ENCODE results near the gene ZNF142. TPM values are rescaled to one million over a fixed set of nuclear protein-coding genes. Genes with fewer than 3 reads are reported as not detected.
"Not testable (repeated sequence)": the region's sequence is repeated elsewhere in the genome, so short reads cannot be mapped to it uniquely, and the experiment has no call there.

Gene ZNF142, protein sequence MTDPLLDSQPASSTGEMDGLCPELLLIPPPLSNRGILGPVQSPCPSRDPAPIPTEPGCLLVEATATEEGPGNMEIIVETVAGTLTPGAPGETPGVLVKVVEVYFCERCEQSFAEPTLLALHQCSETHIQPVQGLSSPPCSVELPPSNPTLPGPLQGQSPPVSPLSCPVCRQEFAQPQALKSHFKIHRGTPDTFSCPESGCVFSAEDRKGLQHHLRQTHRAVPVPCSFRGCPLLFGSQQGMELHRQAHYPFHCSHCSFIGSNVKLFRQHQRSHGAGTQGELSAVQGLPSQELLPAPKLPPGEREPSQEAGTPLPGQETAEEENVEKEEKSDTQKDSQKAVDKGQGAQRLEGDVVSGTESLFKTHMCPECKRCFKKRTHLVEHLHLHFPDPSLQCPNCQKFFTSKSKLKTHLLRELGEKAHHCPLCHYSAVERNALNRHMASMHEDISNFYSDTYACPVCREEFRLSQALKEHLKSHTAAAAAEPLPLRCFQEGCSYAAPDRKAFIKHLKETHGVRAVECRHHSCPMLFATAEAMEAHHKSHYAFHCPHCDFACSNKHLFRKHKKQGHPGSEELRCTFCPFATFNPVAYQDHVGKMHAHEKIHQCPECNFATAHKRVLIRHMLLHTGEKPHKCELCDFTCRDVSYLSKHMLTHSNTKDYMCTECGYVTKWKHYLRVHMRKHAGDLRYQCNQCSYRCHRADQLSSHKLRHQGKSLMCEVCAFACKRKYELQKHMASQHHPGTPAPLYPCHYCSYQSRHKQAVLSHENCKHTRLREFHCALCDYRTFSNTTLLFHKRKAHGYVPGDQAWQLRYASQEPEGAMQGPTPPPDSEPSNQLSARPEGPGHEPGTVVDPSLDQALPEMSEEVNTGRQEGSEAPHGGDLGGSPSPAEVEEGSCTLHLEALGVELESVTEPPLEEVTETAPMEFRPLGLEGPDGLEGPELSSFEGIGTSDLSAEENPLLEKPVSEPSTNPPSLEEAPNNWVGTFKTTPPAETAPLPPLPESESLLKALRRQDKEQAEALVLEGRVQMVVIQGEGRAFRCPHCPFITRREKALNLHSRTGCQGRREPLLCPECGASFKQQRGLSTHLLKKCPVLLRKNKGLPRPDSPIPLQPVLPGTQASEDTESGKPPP (N-terminal part only)
- polyA plus RNA-seq, result 10 to 100 TPM in 1 of 3 donors, 1 to 10 TPM in 1, not detected in 1; 2.8 to 18.2 TPM

DNA sequence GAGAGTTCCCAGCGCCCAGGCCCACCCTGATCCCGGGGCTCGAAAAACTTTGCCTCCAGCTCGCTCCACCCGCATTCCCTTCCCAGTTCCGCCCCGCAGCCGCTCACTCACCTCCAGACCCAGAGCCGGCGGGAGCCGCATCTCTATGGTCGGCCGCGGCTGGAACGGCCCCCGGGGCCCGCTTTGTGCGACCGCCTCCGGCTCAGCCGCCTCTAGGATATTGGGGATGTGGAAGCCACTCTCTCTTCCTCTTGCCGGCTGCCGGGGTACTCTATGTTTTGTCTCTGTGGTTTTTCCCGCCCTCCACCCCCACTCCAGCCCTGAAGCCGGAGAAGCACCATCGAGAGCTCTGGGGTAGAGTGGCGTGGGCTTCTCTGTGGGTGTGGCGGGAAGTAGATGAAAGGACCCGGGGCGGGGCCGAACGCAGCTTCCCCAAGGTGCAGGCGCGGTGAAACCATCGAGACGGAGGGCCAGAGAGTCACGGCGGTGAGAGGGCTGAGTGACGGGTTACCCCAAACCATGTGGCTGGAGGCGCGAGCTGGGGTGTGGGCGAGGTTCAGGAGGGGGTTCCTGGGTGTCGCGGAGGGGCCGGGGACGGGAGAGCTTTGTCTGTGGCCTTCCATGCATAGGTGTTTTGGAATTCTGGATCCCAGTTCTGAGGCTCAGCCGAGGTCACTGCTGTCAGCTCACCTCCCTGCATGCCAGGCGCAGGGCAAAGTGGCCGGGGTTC is at the start of gene ZNF142, which contains the start of gene BCS1L:
ZNF142 (minus strand) TSS at position 366 of the 730 bp plus-strand sequence. CDS start 3,194 bp downstream, outside the sequence.
BCS1L (plus strand) TSS at position 426 of the 730 bp plus-strand sequence. CDS start 1,305 bp downstream, outside the sequence.
- Mint-ChIP-seq H3K27ac (peak within 1 kb of the TSS; percentile 88 to 94 (median 90)), H3K27me3 (ENCODE audit: low read depth in 3 of 3) (peaks cover 0 to 2% (median 1%) of the 10 kb centered on the region in 3 donors), H3K9me3 (no peaks in the 10 kb centered on the region), H3K4me1 (peaks cover 28 to 35% of the 10 kb centered on the region in 2 donors), H3K4me3 (peak within 1 kb of the TSS; percentile 93 to 100 (median 97)), H3K36me3 (peaks cover 9 to 29% (median 10%) of the 10 kb centered on the region in 3 donors)
- peak; percentile 84 to 88 (median 85) for DNase-seq

DNA sequence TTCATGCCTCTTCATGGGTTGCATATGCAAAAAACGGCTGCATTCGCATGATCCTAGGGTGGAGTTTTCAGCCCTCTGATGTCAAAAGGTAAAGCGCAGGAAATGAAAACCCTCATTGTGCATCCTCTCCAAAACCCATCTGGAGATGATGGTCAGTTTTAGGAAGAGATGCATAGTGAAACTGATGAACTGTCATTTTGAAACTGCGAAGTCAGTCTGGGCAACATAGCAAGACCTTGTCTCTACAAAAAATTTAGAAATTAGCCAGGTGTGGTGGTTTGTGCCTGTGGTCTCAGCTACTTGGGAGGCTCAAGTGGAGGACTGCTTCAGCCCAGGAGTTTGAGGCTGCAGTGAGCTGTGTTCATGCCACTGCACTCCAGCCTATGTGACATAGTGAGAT is 48.7 kb upstream of the ZNF142 start:
- Mint-ChIP-seq H3K9me3 (no peaks in the 10 kb centered on the region), H3K4me1 (peaks cover 12 to 16% of the 10 kb centered on the region in 2 donors), H3K36me3 (peaks cover 0 to 4% (median 0%) of the 10 kb centered on the region in 3 donors), H3K4me3 (no peak overlapping the region), H3K27ac (no peak overlapping the region), H3K27me3 (ENCODE audit: low read depth in 3 of 3) (peaks cover 7 to 9% (median 8%) of the 10 kb centered on the region in 3 donors)
- DNase-seq, result no peak

DNA sequence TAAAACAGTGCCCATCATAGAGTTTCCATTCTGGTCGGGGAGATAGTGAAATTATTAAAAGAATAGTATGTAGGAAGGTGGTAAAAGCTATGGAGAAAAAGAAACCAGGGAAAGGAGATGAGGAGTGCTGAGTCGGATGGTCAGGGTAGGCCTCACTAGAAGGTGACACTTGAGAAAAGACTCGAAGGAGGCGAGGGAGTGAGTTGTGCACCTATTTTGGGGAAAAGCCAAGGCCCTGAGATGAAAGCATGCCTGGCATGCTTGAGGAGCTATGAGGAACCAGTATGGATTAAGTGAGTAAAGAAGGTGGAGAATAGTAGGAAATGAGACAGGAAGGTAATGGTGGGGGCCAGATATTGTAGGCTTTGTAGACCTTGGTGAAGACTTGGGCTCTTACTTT is 43.9 kb upstream of the ZNF142 start:
- H3K9me3 Mint-ChIP-seq, result no peaks in the 10 kb centered on the region
- no peak overlapping the region for H3K27ac Mint-ChIP-seq
- DNase-seq, result no peak
- no peaks in the 10 kb centered on the region for H3K4me1 Mint-ChIP-seq
- H3K36me3 Mint-ChIP-seq, result peaks cover 3 to 12% (median 10%) of the 10 kb centered on the region in 3 donors
- H3K4me3 Mint-ChIP-seq, result no peak overlapping the region
- H3K27me3 Mint-ChIP-seq (ENCODE audit: low read depth in 3 of 3), result peaks cover 2 to 3% (median 2%) of the 10 kb centered on the region in 3 donors

DNA sequence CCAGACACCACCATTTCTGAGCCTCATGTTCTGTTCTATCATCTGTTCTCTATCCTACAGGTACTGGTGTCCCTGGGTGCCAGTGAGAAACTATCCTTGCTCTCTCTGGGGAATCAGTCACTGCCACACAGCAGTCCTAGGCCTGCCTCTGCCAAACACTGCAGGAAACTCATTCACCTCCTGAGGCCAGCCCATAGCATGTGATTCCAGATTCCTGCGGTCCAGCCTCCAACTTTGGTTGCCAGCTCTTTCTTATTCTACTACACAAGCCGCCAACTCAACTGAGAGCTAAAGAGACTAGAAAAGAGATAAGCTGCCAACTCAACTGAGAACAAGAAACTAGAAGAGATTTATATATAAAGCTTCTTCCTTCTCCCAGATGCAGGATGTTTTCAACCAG is 42.4 kb upstream of the ZNF142 start:
- Mint-ChIP-seq H3K27ac (no peak overlapping the region), H3K4me1 (no peaks in the 10 kb centered on the region), H3K9me3 (no peaks in the 10 kb centered on the region), H3K27me3 (ENCODE audit: low read depth in 3 of 3) (peaks cover 0 to 2% (median 2%) of the 10 kb centered on the region in 3 donors), H3K36me3 (peaks cover 3 to 13% (median 12%) of the 10 kb centered on the region in 3 donors), H3K4me3 (no peak overlapping the region)
- DNase-seq, result no peak

DNA sequence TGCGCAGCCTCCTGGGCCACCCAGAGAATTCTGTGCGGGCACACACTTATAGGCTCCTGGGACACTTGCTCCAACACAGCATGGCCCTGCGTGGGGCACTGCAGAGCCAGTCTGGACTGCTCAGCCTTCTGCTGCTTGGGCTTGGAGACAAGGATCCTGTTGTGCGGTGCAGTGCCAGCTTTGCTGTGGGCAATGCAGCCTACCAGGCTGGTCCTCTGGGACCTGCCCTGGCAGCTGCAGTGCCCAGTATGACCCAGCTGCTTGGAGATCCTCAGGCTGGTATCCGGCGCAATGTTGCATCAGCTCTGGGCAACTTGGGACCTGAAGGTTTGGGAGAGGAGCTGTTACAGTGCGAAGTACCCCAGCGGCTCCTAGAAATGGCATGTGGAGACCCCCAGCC is 39.5 kb upstream of the ZNF142 start:
- Mint-ChIP-seq H3K27ac (no peak overlapping the region), H3K36me3 (peaks cover 3 to 23% (median 12%) of the 10 kb centered on the region in 3 donors), H3K4me1 (no peaks in the 10 kb centered on the region), H3K4me3 (no peak overlapping the region), H3K27me3 (ENCODE audit: low read depth in 3 of 3) (peaks cover 0 to 2% (median 0%) of the 10 kb centered on the region in 3 donors), H3K9me3 (no peaks in the 10 kb centered on the region)
- no peak for DNase-seq

DNA sequence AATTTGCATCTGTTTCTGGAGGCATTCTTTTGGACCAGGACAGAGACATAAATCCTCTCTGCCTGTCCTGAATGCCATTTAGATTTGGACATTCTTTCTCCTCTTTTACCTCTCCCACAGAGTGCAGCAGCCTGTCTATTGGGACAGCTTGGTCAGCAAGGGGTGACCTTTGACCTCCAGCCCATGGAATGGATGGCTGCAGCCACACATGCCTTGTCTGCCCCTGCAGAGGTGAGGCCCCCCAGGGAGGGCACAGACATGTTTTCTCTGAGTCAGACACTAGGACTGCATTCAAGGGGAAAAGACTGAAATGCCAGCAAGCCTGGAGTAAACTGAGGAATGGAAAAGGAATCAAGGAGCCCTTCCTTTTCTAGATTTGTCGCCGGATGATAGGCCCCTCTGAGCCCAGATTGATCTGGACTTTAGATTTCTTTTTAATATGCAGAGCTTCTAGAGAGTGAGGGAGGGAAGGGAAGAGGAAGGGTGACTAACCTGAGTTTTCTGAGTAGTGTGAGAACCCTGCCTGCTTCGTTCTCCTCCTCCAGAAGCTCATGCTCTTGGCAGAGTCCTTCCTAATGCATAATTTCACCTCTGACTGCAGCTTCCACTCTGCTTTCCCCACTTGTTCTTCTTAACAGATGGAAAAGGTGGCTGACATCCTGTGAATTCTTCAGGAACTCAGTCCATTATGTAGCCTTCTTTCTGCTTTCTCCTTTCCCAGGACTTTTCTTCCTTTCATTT is 35.2 kb upstream of the ZNF142 start:
- Mint-ChIP-seq H3K4me1 (no peaks in the 10 kb centered on the region), H3K27me3 (ENCODE audit: low read depth in 3 of 3) (peaks cover 0 to 1% (median 0%) of the 10 kb centered on the region in 3 donors), H3K4me3 (no peak overlapping the region), H3K27ac (no peak overlapping the region), H3K36me3 (peaks cover 16 to 32% (median 29%) of the 10 kb centered on the region in 3 donors), H3K9me3 (no peaks in the 10 kb centered on the region)
- no peak for DNase-seq

DNA sequence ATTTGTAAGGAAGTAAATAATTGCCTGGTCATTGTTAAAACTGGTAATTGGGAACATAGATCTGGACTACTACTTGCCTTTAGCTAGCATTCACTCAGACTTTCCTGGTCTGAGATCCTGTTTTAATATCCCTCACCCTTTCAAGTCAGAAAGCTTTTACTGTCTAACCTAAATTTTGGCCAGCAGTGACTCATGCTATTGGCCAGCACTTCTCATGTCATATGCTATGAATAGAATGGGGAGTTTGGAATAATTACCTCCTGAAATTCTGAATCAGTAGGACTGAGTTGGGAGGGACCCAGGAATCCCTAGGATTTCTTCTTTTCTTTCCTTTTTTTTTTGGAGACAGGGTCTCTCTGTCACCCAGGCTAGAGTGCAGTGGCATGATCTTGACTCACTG is 31.8 kb upstream of the ZNF142 start:
- Mint-ChIP-seq H3K9me3 (no peaks in the 10 kb centered on the region), H3K4me1 (peaks cover 0 to 2% of the 10 kb centered on the region in 2 donors), H3K36me3 (peaks cover 13 to 30% (median 27%) of the 10 kb centered on the region in 3 donors), H3K27ac (no peak overlapping the region), H3K27me3 (ENCODE audit: low read depth in 3 of 3) (peaks cover 0 to 1% (median 0%) of the 10 kb centered on the region in 3 donors), H3K4me3 (no peak overlapping the region)
- DNase-seq, result no peak

DNA sequence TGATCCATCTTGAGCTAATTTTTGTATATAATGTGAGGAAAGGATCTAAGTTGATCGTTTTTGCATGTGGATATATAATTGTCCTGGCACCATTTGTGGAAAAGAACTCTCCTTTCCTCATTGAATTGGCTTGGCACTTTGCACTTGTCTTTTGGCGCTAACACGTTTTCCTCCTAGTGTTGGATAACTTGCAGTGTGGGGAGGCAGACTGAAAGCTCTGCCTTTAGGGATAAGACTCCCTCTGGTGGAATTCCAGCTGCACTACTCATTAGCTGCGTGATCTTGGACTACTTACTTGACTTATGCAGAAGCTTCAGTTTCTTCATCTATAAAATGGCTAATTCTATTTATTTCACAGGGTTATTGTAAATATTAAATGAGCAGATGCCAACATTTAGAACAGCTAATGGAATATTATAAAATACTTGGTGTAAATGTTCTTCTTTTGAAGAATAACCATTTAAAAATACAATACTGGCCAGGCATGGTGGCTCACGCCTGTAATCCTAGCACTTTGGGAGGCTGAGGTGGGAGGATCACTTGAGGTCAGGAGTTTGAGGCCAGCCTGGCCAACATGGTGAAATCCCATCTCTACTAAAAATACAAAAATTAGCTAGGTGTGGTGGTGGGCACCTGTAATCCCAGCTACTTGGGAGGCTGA is 28.1 kb upstream of the ZNF142 start:
- not testable (repeated sequence) for H3K27ac Mint-ChIP-seq; H3K27me3 Mint-ChIP-seq (ENCODE audit: low read depth in 3 of 3); H3K4me1 Mint-ChIP-seq; H3K4me3 Mint-ChIP-seq; H3K9me3 Mint-ChIP-seq
- peaks cover 4 to 29% (median 13%) of the 10 kb centered on the region in 3 donors for H3K36me3 Mint-ChIP-seq
- DNase-seq, result peak; percentile 3 to 31 (median 19)

DNA sequence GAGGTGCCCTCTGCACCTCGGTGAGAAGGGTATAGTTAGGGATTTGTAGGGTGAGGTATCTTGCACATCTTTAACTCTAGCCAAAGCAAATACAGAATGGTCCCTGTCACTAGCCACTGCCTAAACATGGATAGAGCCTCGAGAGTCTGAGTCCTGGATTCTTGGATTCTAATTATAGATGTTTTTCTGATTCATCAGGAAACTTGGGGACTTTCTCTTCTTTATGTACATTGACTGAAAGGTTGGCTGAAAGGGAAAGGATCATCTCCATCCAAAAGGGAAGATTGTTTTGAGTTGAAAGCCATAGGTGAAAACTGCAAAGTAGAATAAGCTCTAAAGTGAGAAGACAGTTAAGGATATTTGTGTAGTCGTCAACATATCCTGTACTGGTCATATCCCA is 20.6 kb upstream of the ZNF142 start:
- no peaks in the 10 kb centered on the region for H3K9me3 Mint-ChIP-seq

DNA sequence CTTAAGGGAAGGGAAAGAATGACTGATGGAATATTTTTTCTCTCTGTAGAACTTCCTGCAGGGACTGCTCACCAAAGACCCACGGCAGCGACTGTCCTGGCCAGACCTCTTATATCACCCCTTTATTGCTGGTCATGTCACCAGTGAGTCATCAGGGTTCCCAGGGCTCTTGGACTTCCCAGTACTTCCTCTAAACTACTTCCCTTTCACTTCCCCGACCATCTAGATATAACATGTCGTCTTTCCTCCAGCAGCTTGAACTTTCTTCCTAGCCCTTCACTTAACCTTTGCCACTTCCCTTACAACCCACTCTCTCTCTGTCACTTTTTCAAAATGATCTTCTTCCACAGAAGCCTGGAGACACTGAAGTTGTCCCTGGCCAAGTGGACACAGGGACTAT is 19.7 kb upstream of the ZNF142 start:
- no peaks in the 10 kb centered on the region for H3K27me3 Mint-ChIP-seq (ENCODE audit: low read depth in 3 of 3)
- peak overlapping the region in 1 of 6 donors; percentile 20 for H3K27ac Mint-ChIP-seq
- peaks cover 14 to 34% (median 20%) of the 10 kb centered on the region in 3 donors for H3K36me3 Mint-ChIP-seq
- no peak for DNase-seq
- H3K4me3 Mint-ChIP-seq, result no peak overlapping the region
- H3K9me3 Mint-ChIP-seq, result no peaks in the 10 kb centered on the region
- H3K4me1 Mint-ChIP-seq, result no peaks in the 10 kb centered on the region

More for the DNA sequence above, 20.6 kb upstream of the ZNF142 start:
- no peaks in the 10 kb centered on the region for H3K27me3 Mint-ChIP-seq (ENCODE audit: low read depth in 3 of 3)
- no peak overlapping the region for H3K4me3 Mint-ChIP-seq
- no peak overlapping the region for H3K27ac Mint-ChIP-seq
- DNase-seq, result no peak
- H3K36me3 Mint-ChIP-seq, result peaks cover 14 to 34% (median 20%) of the 10 kb centered on the region in 3 donors
- H3K4me1 Mint-ChIP-seq, result no peaks in the 10 kb centered on the region

DNA sequence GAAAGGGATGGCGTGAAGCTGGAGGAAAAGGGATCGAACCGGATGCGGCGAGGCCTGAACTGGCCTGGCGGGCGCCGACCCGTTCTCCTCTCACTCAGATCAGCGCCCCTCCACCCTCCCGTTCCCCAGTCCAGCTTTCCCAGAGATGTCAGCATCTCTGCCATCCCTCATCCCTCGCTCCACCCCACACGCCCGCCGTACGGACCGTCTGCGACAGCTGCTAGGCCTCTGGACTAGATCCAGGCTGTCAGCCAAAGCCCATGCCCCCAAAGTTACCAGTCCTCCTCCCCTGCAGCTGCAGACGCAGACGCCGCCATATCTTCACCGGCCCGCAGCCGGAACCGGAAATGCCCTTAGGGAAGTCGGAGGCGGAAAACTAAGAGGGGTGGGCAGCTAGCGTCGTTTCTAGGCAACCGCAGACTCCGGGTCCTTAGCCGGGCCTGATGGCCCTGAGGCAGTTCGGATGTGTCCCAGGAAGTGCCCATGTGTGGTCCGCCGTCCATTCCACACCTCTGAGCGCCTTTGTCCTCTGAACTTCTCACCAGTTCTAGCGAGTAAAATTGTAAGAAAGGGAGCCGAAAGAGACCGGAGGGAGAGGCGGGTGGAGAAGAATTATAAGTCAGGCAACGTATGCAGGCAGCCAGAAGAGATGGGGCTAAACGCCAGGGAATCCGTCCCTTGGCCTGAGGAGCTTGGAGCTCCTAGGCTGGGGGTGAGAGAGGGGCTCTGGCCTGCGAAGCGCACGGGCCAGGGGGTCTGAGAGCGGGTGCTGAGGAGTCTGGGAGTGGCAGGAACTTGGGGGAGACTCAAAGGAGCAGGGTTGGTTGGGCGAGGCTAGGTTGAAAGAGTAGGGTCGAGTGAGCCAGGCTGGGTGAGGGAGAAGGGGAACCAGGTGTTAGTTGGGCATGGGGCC is 12.5 kb upstream of the ZNF142 start, which contains the start of the genes RNF25 and STK36:
RNF25 (minus strand) TSS at position 349 of the 913 bp plus-strand sequence; CDS start at position 317, 32 bp downstream.
STK36 (plus strand) TSS at position 433 of the 913 bp plus-strand sequence. CDS start 744 bp downstream, outside the sequence.
- peak; percentile 77 to 82 (median 79) for DNase-seq
- peaks cover 23 to 31% of the 10 kb centered on the region in 2 donors for H3K4me1 Mint-ChIP-seq
- peak within 1 kb of the TSS; percentile 96 to 97 (median 97) for H3K27ac Mint-ChIP-seq
- H3K9me3 Mint-ChIP-seq, result no peaks in the 10 kb centered on the region
- H3K27me3 Mint-ChIP-seq (ENCODE audit: low read depth in 3 of 3), result peaks cover 0 to 4% (median 0%) of the 10 kb centered on the region in 3 donors
- H3K4me3 Mint-ChIP-seq, result peak within 1 kb of the TSS; percentile 96 to 100 (median 97)
- H3K36me3 Mint-ChIP-seq, result peaks cover 3 to 20% (median 10%) of the 10 kb centered on the region in 3 donors
